SU-DHL-6 (cell line): Measurements from ENCODE around the gene VWA5A.

ENCODE experiments used
- CTCF ChIP-seq: fragments of 200-600 bp; sonication (generic); IDR thresholded peaks from one replicate; pipeline ENCODE4 v1.5.1; 2017; ENCODE audit warnings: antibody characterized with exemption, mild to moderate bottlenecking, low read length, moderate library complexity; ENCODE audit not compliant: insufficient read depth, poor library complexity, severe bottlenecking
- EZH2phosphoT487 ChIP-seq: fragments of 200-600 bp; sonication (generic), shearing (Covaris generic); conservative IDR thresholded peaks from 2 replicates; pipeline ENCODE4 v1.6.1; 2018; ENCODE audit warnings: mild to moderate bottlenecking, antibody characterized with exemption, low read length, moderate library complexity, mixed read lengths

GRCh38 chr11:124068601-124069110, 46.6 kb upstream of the VWA5A start:
- TF ChIP-seq CTCF: no peak
- no peak for TF ChIP-seq EZH2phosphoT487
